Neural cell (in vitro differentiated cells): Measurements from ENCODE around the gene CAMSAP2. TPM values are rescaled to one million over a fixed set of nuclear protein-coding genes. Genes with fewer than 3 reads are reported as not detected.

Experiments
- H2AFZ ChIP-seq: fragments of 200-600, 300-800 bp; sonication (generic), shearing (Covaris generic); 2 replicates; pipeline ENCODE4 v1.6.0; 2014; ENCODE audit warnings: low read depth, mild to moderate bottlenecking, antibody characterized with exemption, low read length, moderate library complexity
- H3F3A ChIP-seq: fragments of 200-600 bp; shearing (Covaris generic); 2 replicates; pipeline ENCODE4 v1.6.1; 2016; ENCODE audit warnings: mild to moderate bottlenecking, moderate library complexity, mixed read lengths, antibody characterized with exemption, low read length; ENCODE audit not compliant: insufficient read depth, poor library complexity, severe bottlenecking
- H3K27ac ChIP-seq: fragments of 200-600, 300-800 bp; sonication (generic), shearing (Covaris generic); 2 replicates; pipeline ENCODE4 v1.5.1; 2014; ENCODE audit warnings: mild to moderate bottlenecking, low read length, moderate library complexity
- H3K27me3 ChIP-seq: fragments of 300-800, 200-600 bp; sonication (generic), shearing (Covaris generic); 2 replicates; pipeline ENCODE4 v1.6.0; 2014; ENCODE audit warnings: mild to moderate bottlenecking, low read depth, low read length, moderate library complexity; ENCODE audit not compliant: insufficient read depth
- H3K36me3 ChIP-seq: fragments of 300-800, 200-600 bp; sonication (generic), shearing (Covaris generic); 2 replicates; pipeline ENCODE4 v1.5.1; 2014; ENCODE audit warnings: mild to moderate bottlenecking, antibody characterized with exemption, low read length, moderate library complexity; ENCODE audit not compliant: insufficient read depth
- H3K4me2 ChIP-seq: fragments of 300-800, 200-600 bp; sonication (generic), shearing (Covaris generic); 2 replicates; pipeline ENCODE4 v1.6.0; 2014; ENCODE audit warnings: mild to moderate bottlenecking, low read length
- H3K4me3 ChIP-seq: fragments of 300-800, 200-600 bp; sonication (generic), shearing (Covaris generic); 2 replicates; pipeline ENCODE4 v1.5.1; 2014; ENCODE audit warnings: mild to moderate bottlenecking, low read length, moderate library complexity
- H3K79me2 ChIP-seq: fragments of 200-600 bp; shearing (Covaris generic); replicated peaks from 2 replicates; pipeline ENCODE4 v1.6.0; 2014; ENCODE audit warnings: mild to moderate bottlenecking, low read length, moderate library complexity; ENCODE audit not compliant: insufficient read depth
- H3K9ac ChIP-seq: fragments of 300-800, 200-600 bp; sonication (generic), shearing (Covaris generic); 2 replicates; pipeline ENCODE4 v1.6.1; 2016; ENCODE audit warnings: mild to moderate bottlenecking, low read length, mixed read lengths
- H3K9me2 ChIP-seq: fragments of 200-600 bp; shearing (Covaris generic); 2 replicates; pipeline ENCODE4 v1.6.1; 2016; ENCODE audit warnings: mild to moderate bottlenecking, low read length, mixed read lengths; ENCODE audit not compliant: insufficient read depth
- H3K9me3 ChIP-seq: fragments of 200-600, 300-800 bp; sonication (generic), shearing (Covaris generic); 2 replicates; pipeline ENCODE4 v1.6.1; 2016; ENCODE audit warnings: mild to moderate bottlenecking, mixed run types, low read length, moderate library complexity, mixed read lengths
- H4K20me1 ChIP-seq: fragments of 200-600 bp; shearing (Covaris generic); 2 replicates; pipeline ENCODE4 v1.6.1; 2016; ENCODE audit warnings: mild to moderate bottlenecking, mixed run types; ENCODE audit not compliant: insufficient read depth
- CTCF ChIP-seq: fragments of 450-650 bp; IDR thresholded peaks from 2 replicates; pipeline ENCODE4 v1.5.1; 2014; ENCODE audit warnings: antibody characterized with exemption, mild to moderate bottlenecking, moderate library complexity; ENCODE audit not compliant: poor library complexity, severe bottlenecking
- EP300 ChIP-seq: fragments of 450-650 bp; conservative IDR thresholded peaks from 2 replicates; pipeline ENCODE4 v1.6.1; 2014; ENCODE audit warnings: antibody characterized with exemption, mild to moderate bottlenecking, moderate library complexity; ENCODE audit not compliant: poor library complexity, severe bottlenecking
- EZH2 ChIP-seq: fragments of 200-600, 300-800 bp; shearing (Covaris generic), sonication (generic); IDR thresholded peaks from 2 replicates; pipeline ENCODE4 v1.6.1; 2014; ENCODE audit warnings: antibody characterized with exemption, low read length, borderline replicate concordance, mild to moderate bottlenecking; ENCODE audit not compliant: insufficient read depth, poor library complexity, severe bottlenecking
- MXI1 ChIP-seq: fragments of 450-650 bp; conservative IDR thresholded peaks from 2 replicates; pipeline ENCODE4 v1.6.1; 2014; ENCODE audit warnings: antibody characterized with exemption, mild to moderate bottlenecking; ENCODE audit not compliant: poor library complexity, severe bottlenecking
- POLR2AphosphoS5 ChIP-seq: IDR thresholded peaks from 2 replicates; pipeline ENCODE4 v1.6.1; 2012
- RAD21 ChIP-seq: fragments of 450-650 bp; conservative IDR thresholded peaks from 2 replicates; pipeline ENCODE4 v1.6.1; 2014; ENCODE audit warnings: antibody characterized with exemption, mild to moderate bottlenecking, moderate library complexity
- REST ChIP-seq: IDR thresholded peaks from 2 replicates; pipeline ENCODE4 v1.6.1; 2012; ENCODE audit warnings: borderline replicate concordance
- SMC3 ChIP-seq: fragments of 450-650 bp; conservative IDR thresholded peaks from 2 replicates; pipeline ENCODE4 v1.6.1; 2014; ENCODE audit warnings: antibody characterized with exemption, mild to moderate bottlenecking, moderate library complexity; ENCODE audit not compliant: poor library complexity
- TAF1 ChIP-seq: IDR thresholded peaks from 2 replicates; pipeline ENCODE4 v1.6.1; 2012; ENCODE audit warnings: low read depth
- polyA plus RNA-seq: library from polyadenylated mRNA; depleted of rRNA; stranded (reverse); fragments of >200 nt; gene quantifications from 2 replicates; pipeline ENCODE4 v1.2.3, GENCODE V29; 2014

CAMSAP2 gene
- polyA plus RNA-seq, 1 donor from 2014 or later, result 52.7 TPM

- H4K20me1 ChIP-seq, result no peaks in the 10 kb centered on the region
- TF ChIP-seq POLR2AphosphoS5, result no peak
- TF ChIP-seq SMC3, result no peak
- no peak overlapping the region for H3K4me3 ChIP-seq
- no peaks in the 10 kb centered on the region for H3K79me2 ChIP-seq
- H3K4me2 ChIP-seq, result no peak overlapping the region
- H2AFZ ChIP-seq, result no peak overlapping the region
- no peak overlapping the region for H3K27ac ChIP-seq
- H3K9me2 ChIP-seq, result no peaks in the 10 kb centered on the region
- no peaks in the 10 kb centered on the region for H3K9me3 ChIP-seq
- H3K27me3 ChIP-seq, result no peaks in the 10 kb centered on the region
- H3K36me3 ChIP-seq, result no peaks in the 10 kb centered on the region
- H3F3A ChIP-seq, result no peaks in the 10 kb centered on the region
- no peak overlapping the region for H3K9ac ChIP-seq
These were observed 166.8 kb downstream of the CAMSAP2 start for GRCh38 chr1:200905411-200906052.

GRCh38 chr1:200906491-200906890 is 167.8 kb downstream of the CAMSAP2 start:
- Histone ChIP-seq H3K79me2 (no peaks in the 10 kb centered on the region), H3K27ac (no peak overlapping the region), H3K27me3 (no peaks in the 10 kb centered on the region), H3K9me3 (no peaks in the 10 kb centered on the region), H3K4me3 (no peak overlapping the region), H3K9ac (no peak overlapping the region), H4K20me1 (no peaks in the 10 kb centered on the region), H2AFZ (no peak overlapping the region), H3K4me2 (no peak overlapping the region), H3K36me3 (no peaks in the 10 kb centered on the region), H3K9me2 (no peaks in the 10 kb centered on the region), H3F3A (no peaks in the 10 kb centered on the region)
- TF ChIP-seq RAD21, result no peak
- TF ChIP-seq POLR2AphosphoS5, result no peak
- TF ChIP-seq MXI1, result no peak
- TF ChIP-seq TAF1, result no peak
- TF ChIP-seq EZH2, result no peak
- TF ChIP-seq CTCF, result no peak

- TF ChIP-seq REST, result no peak
- TF ChIP-seq TAF1, result no peak
- TF ChIP-seq MXI1, result no peak
- no peak for TF ChIP-seq RAD21
- TF ChIP-seq POLR2AphosphoS5, result no peak
- no peak for TF ChIP-seq SMC3
- TF ChIP-seq EP300, result no peak
- TF ChIP-seq CTCF, result no peak
- no peak for TF ChIP-seq EZH2
- Histone ChIP-seq H3K9me2 (no peaks in the 10 kb centered on the region), H3K27me3 (no peaks in the 10 kb centered on the region), H3F3A (no peaks in the 10 kb centered on the region), H2AFZ (no peak overlapping the region), H3K4me3 (no peak overlapping the region), H3K27ac (no peak overlapping the region), H3K79me2 (no peaks in the 10 kb centered on the region), H3K9me3 (no peaks in the 10 kb centered on the region), H4K20me1 (no peaks in the 10 kb centered on the region), H3K36me3 (no peaks in the 10 kb centered on the region), H3K9ac (no peak overlapping the region), H3K4me2 (no peak overlapping the region)
These were observed 169.0 kb downstream of the CAMSAP2 start for GRCh38 chr1:200907611-200908097.
